ENCODE results near the gene NBPF26. TPM values are rescaled to one million over a fixed set of nuclear protein-coding genes. Genes with fewer than 3 reads are reported as not detected.
"Not testable (repeated sequence)": the region's sequence is repeated elsewhere in the genome, so short reads cannot be mapped to it uniquely, and the experiment has no call there.

NBPF26 gene
- total RNA-seq, 4 donors from 2014 or later: 13.6 to 47.2 (median 24.5) TPM

- peak in 1 of 2 donors; percentile 62 for DNase-seq (ENCODE audit: low spot score in 2 of 2)
- intact Hi-C loops (cut with DNase I; ENCODE audit: low total_unique reads): not testable (repeated sequence)
- 1% methylated on average over 24 of the region's 49 CpGs; no CpG with 5 or more reads in 1 of the 2 donors for WGBS, 2 donors
- H3K4me3 ChIP-seq (ENCODE audit: low read depth, poor library complexity, severe bottlenecking): peak overlapping the region; percentile 25
These were observed 120.6 kb downstream of the NBPF26 start for GRCh38 chr1:120844186-120844944.

GRCh38 chr1:120844945-120845330, 121.2 kb downstream of the NBPF26 start:
- DNase-seq (ENCODE audit: low spot score in 2 of 2); H3K4me3 ChIP-seq (ENCODE audit: low read depth, poor library complexity, severe bottlenecking); intact Hi-C loops (cut with DNase I; ENCODE audit: low total_unique reads): not testable (repeated sequence)
- WGBS, 2 donors: 5% methylated on average over 9 of the region's 21 CpGs; no CpG with 5 or more reads in 1 of the 2 donors

GRCh38 chr1:120849400-120850286, 125.9 kb downstream of the NBPF26 start:
- DNase-seq (ENCODE audit: low spot score in 2 of 2); intact Hi-C loops (cut with DNase I; ENCODE audit: low total_unique reads); H3K4me3 ChIP-seq (ENCODE audit: low read depth, poor library complexity, severe bottlenecking): not testable (repeated sequence)
- 42 to 55% methylated on average over 3 to 7 of the region's 27 CpGs for WGBS, 2 donors

- H3K4me3 ChIP-seq (ENCODE audit: low read depth, poor library complexity, severe bottlenecking); intact Hi-C loops (cut with DNase I; ENCODE audit: low total_unique reads); DNase-seq (ENCODE audit: low spot score in 2 of 2): not testable (repeated sequence)
- WGBS, 2 donors: 0 to 7% methylated on average over 8 of the region's 8 CpGs
These were observed 126.5 kb downstream of the NBPF26 start for GRCh38 chr1:120850287-120850536.

GRCh38 chr1:120850537-120851421, 127.0 kb downstream of the NBPF26 start:
- peak in 1 of 2 donors; percentile 62 for DNase-seq (ENCODE audit: low spot score in 2 of 2)
- H3K4me3 ChIP-seq (ENCODE audit: low read depth, poor library complexity, severe bottlenecking); intact Hi-C loops (cut with DNase I; ENCODE audit: low total_unique reads): not testable (repeated sequence)
- peak in 1 of 2 donors; percentile 77 for TF ChIP-seq POLR2A (IDR thresholded peaks at IDR 0.05)
- WGBS, 2 donors: 0% methylated on average over 23 to 49 of the region's 50 CpGs

- intact Hi-C loops (cut with DNase I; ENCODE audit: low total_unique reads); H3K4me3 ChIP-seq (ENCODE audit: low read depth, poor library complexity, severe bottlenecking); DNase-seq (ENCODE audit: low spot score in 2 of 2): not testable (repeated sequence)
- WGBS, 2 donors: 58 to 83% methylated on average over 2 of the region's 2 CpGs
These were observed 134.4 kb downstream of the NBPF26 start for GRCh38 chr1:120858144-120858543.

- WGBS, 2 donors: 64 to 85% methylated on average over 3 of the region's 8 CpGs
These were observed 136.0 kb downstream of the NBPF26 start for GRCh38 chr1:120859615-120860234.

GRCh38 chr1:120878206-120878605, 154.5 kb downstream of the NBPF26 start:
- H3K4me3 ChIP-seq (ENCODE audit: low read depth, poor library complexity, severe bottlenecking); DNase-seq (ENCODE audit: low spot score in 2 of 2); intact Hi-C loops (cut with DNase I; ENCODE audit: low total_unique reads): not testable (repeated sequence)

More at GRCh38 chr1:120859615-120860234, 136.0 kb downstream of the NBPF26 start:
- intact Hi-C loops (cut with DNase I; ENCODE audit: low total_unique reads); H3K4me3 ChIP-seq (ENCODE audit: low read depth, poor library complexity, severe bottlenecking); DNase-seq (ENCODE audit: low spot score in 2 of 2): not testable (repeated sequence)

GRCh38 chr1:120880056-120880455, 156.3 kb downstream of the NBPF26 start:
- intact Hi-C loops (cut with DNase I; ENCODE audit: low total_unique reads); H3K4me3 ChIP-seq (ENCODE audit: low read depth, poor library complexity, severe bottlenecking); DNase-seq (ENCODE audit: low spot score in 2 of 2): not testable (repeated sequence)
- WGBS, 2 donors: 33 to 75% methylated on average over 1 of the region's 1 CpG

- intact Hi-C loops (cut with DNase I; ENCODE audit: low total_unique reads); DNase-seq (ENCODE audit: low spot score in 2 of 2); H3K4me3 ChIP-seq (ENCODE audit: low read depth, poor library complexity, severe bottlenecking): not testable (repeated sequence)
These were observed 158.2 kb downstream of the NBPF26 start for GRCh38 chr1:120881934-120882333.

Other genes starting within 250 kb of the NBPF26 start
- not detected for gene PPIAL4A, start 165.8 kb downstream of the NBPF26 start, total RNA-seq

Measured in lower leg skin (tissue), 4 donors.